Loucy (cell line): ENCODE measurements around the gene PSMD13.

Source experiments
- H2AFZ ChIP-seq: fragments of 200-600 bp; sonication (generic); 2 replicates; pipeline ENCODE4 v1.6.0; 2016; ENCODE audit warnings: antibody characterized with exemption, mild to moderate bottlenecking, low read length, moderate library complexity
- H3F3A ChIP-seq: fragments of 200-600 bp; 2 replicates; pipeline ENCODE4 v1.6.0; 2016; ENCODE audit warnings: antibody characterized with exemption, low read depth, mild to moderate bottlenecking
- H3K27me3 ChIP-seq: fragments of 200-600 bp; sonication (generic); 2 replicates; pipeline ENCODE4 v1.6.1; 2014; ENCODE audit warnings: low read length, mild to moderate bottlenecking; ENCODE audit not compliant: insufficient read depth, poor library complexity, severe bottlenecking
- H3K36me3 ChIP-seq: fragments of 200-600 bp; sonication (generic); 2 replicates; pipeline ENCODE4 v1.6.1; 2016; ENCODE audit warnings: low read length; ENCODE audit not compliant: insufficient read depth
- H3K4me1 ChIP-seq: fragments of 200-600 bp; sonication (generic); 2 replicates; pipeline ENCODE4 v1.5.1; 2014; ENCODE audit warnings: low read length, mild to moderate bottlenecking; ENCODE audit not compliant: insufficient read depth, poor library complexity, severe bottlenecking
- H3K4me2 ChIP-seq: fragments of 200-600 bp; sonication (generic); 2 replicates; pipeline ENCODE4 v1.6.0; 2014; ENCODE audit warnings: antibody characterized with exemption, low read length, low read depth, mild to moderate bottlenecking; ENCODE audit not compliant: poor library complexity, severe bottlenecking
- H3K4me3 ChIP-seq: fragments of 200-600 bp; sonication (generic); 2 replicates; pipeline ENCODE4 v1.5.1; 2014; ENCODE audit warnings: low read length, mild to moderate bottlenecking, mixed read lengths; ENCODE audit not compliant: poor library complexity, severe bottlenecking
- H3K79me2 ChIP-seq: fragments of 200-600 bp; sonication (generic); 2 replicates; pipeline ENCODE4 v1.6.1; 2014; ENCODE audit warnings: low read length; ENCODE audit not compliant: insufficient read depth
- H3K9ac ChIP-seq: fragments of 200-600 bp; sonication (generic); 2 replicates; pipeline ENCODE4 v1.6.0; 2014; ENCODE audit warnings: mild to moderate bottlenecking, low read depth, low read length, moderate library complexity; ENCODE audit not compliant: poor library complexity, severe bottlenecking
- H3K9me2 ChIP-seq: fragments of 200-600 bp; sonication (generic); replicated peaks from 2 replicates; pipeline ENCODE4 v1.6.1; 2016; ENCODE audit warnings: low read depth, low read length, mixed read lengths
- H3K9me3 ChIP-seq: fragments of 200-600 bp; sonication (generic); 2 replicates; pipeline ENCODE4 v1.6.1; 2014; ENCODE audit warnings: mild to moderate bottlenecking, antibody characterized with exemption, low read length, low read depth; ENCODE audit not compliant: insufficient read depth
- H4K20me1 ChIP-seq: fragments of 200-600 bp; sonication (generic); 2 replicates; pipeline ENCODE4 v1.6.0; 2014; ENCODE audit warnings: antibody characterized with exemption, low read length, mild to moderate bottlenecking; ENCODE audit not compliant: insufficient read depth, poor library complexity, severe bottlenecking
- CTCF ChIP-seq: fragments of 200-600 bp; sonication (generic); conservative IDR thresholded peaks from 2 replicates; pipeline ENCODE4 v1.5.1; 2014; ENCODE audit warnings: mild to moderate bottlenecking, antibody characterized with exemption, low read length
- EZH2phosphoT487 ChIP-seq: fragments of 200-600 bp; IDR thresholded peaks from 2 replicates; pipeline ENCODE4 v1.6.1; 2018; ENCODE audit warnings: antibody characterized with exemption, mild to moderate bottlenecking, moderate library complexity, borderline replicate concordance

The PSMD13 gene

GRCh38 chr11:223884-224283 is 12.9 kb upstream of the PSMD13 start:
- H4K20me1 ChIP-seq = no peaks in the 10 kb centered on the region
- no peaks in the 10 kb centered on the region for H3K9me3 ChIP-seq
- H3K4me1 ChIP-seq = peaks cover 25% of the 10 kb centered on the region
- H2AFZ ChIP-seq = no peak overlapping the region
- no peaks in the 10 kb centered on the region; the same call in 1 of the 2 replicates for H3F3A ChIP-seq
- no peak for TF ChIP-seq CTCF
- TF ChIP-seq EZH2phosphoT487 = no peak
- H3K79me2 ChIP-seq = no peaks in the 10 kb centered on the region; the same call in 1 of the 2 replicates
- H3K9me2 ChIP-seq = no peaks in the 10 kb centered on the region
- H3K9ac ChIP-seq = no peak overlapping the region
- H3K36me3 ChIP-seq = no peaks in the 10 kb centered on the region
- peak overlapping the region; percentile 19 for H3K4me2 ChIP-seq
- H3K4me3 ChIP-seq = no peak overlapping the region
- H3K27me3 ChIP-seq = no peaks in the 10 kb centered on the region

- Histone ChIP-seq H3K4me2 (peak overlapping the region; percentile 19), H3K27me3 (no peaks in the 10 kb centered on the region), H2AFZ (no peak overlapping the region), H3F3A (no peaks in the 10 kb centered on the region; the same call in 1 of the 2 replicates), H3K4me3 (no peak overlapping the region), H3K4me1 (peaks cover 25% of the 10 kb centered on the region), H3K9ac (no peak overlapping the region), H3K9me2 (no peaks in the 10 kb centered on the region), H3K36me3 (no peaks in the 10 kb centered on the region), H3K9me3 (no peaks in the 10 kb centered on the region), H4K20me1 (no peaks in the 10 kb centered on the region), H3K79me2 (no peaks in the 10 kb centered on the region; the same call in 1 of the 2 replicates)
- TF ChIP-seq CTCF (no peak), EZH2phosphoT487 (no peak)
These were observed 12.4 kb upstream of the PSMD13 start for GRCh38 chr11:224424-224823.

- Histone ChIP-seq H3K4me1 (peaks cover 25% of the 10 kb centered on the region), H3K4me3 (peak overlapping the region; percentile 56), H3K9ac (peak overlapping the region; percentile 29), H4K20me1 (no peaks in the 10 kb centered on the region), H3K27me3 (no peaks in the 10 kb centered on the region), H3K9me3 (no peaks in the 10 kb centered on the region), H3F3A (no peaks in the 10 kb centered on the region; the same call in 1 of the 2 replicates), H2AFZ (peak overlapping the region; percentile 44), H3K4me2 (peak overlapping the region; percentile 72), H3K9me2 (no peaks in the 10 kb centered on the region), H3K36me3 (no peaks in the 10 kb centered on the region), H3K79me2 (no peaks in the 10 kb centered on the region; the same call in 1 of the 2 replicates)
- TF ChIP-seq CTCF = no peak
- no peak for TF ChIP-seq EZH2phosphoT487
These were observed 10.9 kb upstream of the PSMD13 start for GRCh38 chr11:225734-226453.
